ENCODE data around the gene SPEG.

- TF ChIP-seq CTCF (IDR thresholded peaks at IDR 0.05; ENCODE audit: insufficient read depth, low read depth, low read length) = no peak
- TF ChIP-seq EZH2 (IDR thresholded peaks at IDR 0.05; ENCODE audit: insufficient read depth, low read length) = no peak
Measured at GRCh38 chr2:219405451-219405850, 29.2 kb upstream of the SPEG start.
